ENCODE measurements around the gene GRIA4. TPM values are rescaled to one million over a fixed set of nuclear protein-coding genes. Genes with fewer than 3 reads are reported as not detected.

Gene GRIA4
- total RNA-seq, 2 experiments from 2014 or later, result not detected

- no peaks in the 10 kb centered on the region for H3K27me3 Mint-ChIP-seq
- ATAC-seq (no peak), DNase-seq (no peak)
- no peaks in the 10 kb centered on the region for H3K9me3 Mint-ChIP-seq (ENCODE audit: low read depth)
- H3K4me3 Mint-ChIP-seq, result no peak overlapping the region
- H3K36me3 Mint-ChIP-seq, result no peaks in the 10 kb centered on the region
- CTCF ChIA-PET, result no interaction called here
- H3K27ac Mint-ChIP-seq, result no peak overlapping the region
- H3K4me1 Mint-ChIP-seq, result no peaks in the 10 kb centered on the region
These were observed 103.2 kb downstream of the GRIA4 start for GRCh38 chr11:105713106-105713505.

- Mint-ChIP-seq H3K27me3 (no peaks in the 10 kb centered on the region), H3K36me3 (no peaks in the 10 kb centered on the region), H3K9me3 (ENCODE audit: low read depth) (no peaks in the 10 kb centered on the region), H3K4me1 (no peaks in the 10 kb centered on the region), H3K4me3 (no peak overlapping the region), H3K27ac (no peak overlapping the region)
- DNase-seq, result no peak
- CTCF ChIA-PET, result no interaction called here
- no peak for ATAC-seq
These were observed 103.8 kb downstream of the GRIA4 start for GRCh38 chr11:105713696-105714095.

- DNase-seq, result no peak
- ATAC-seq, result no peak
- CTCF ChIA-PET, result no interaction called here
These were observed 108.8 kb downstream of the GRIA4 start for GRCh38 chr11:105718641-105719040.

GRCh38 chr11:105719073-105719822 lies 109.4 kb downstream of the GRIA4 start:
- no peak for DNase-seq
- Mint-ChIP-seq H3K27me3 (no peaks in the 10 kb centered on the region), H3K4me1 (no peaks in the 10 kb centered on the region), H3K4me3 (no peak overlapping the region), H3K9me3 (ENCODE audit: low read depth) (peaks cover 3% of the 10 kb centered on the region), H3K36me3 (no peaks in the 10 kb centered on the region), H3K27ac (no peak overlapping the region)
- ATAC-seq, result no peak
- CTCF ChIA-PET, result no interaction called here

More at GRCh38 chr11:105718641-105719040, 108.8 kb downstream of the GRIA4 start:
- Mint-ChIP-seq H3K9me3 (ENCODE audit: low read depth) (peaks cover 3% of the 10 kb centered on the region), H3K4me1 (no peaks in the 10 kb centered on the region), H3K27me3 (no peaks in the 10 kb centered on the region), H3K36me3 (no peaks in the 10 kb centered on the region), H3K4me3 (no peak overlapping the region), H3K27ac (no peak overlapping the region)

- no peak overlapping the region for H3K27ac Mint-ChIP-seq
- CTCF ChIA-PET, result no interaction called here
- no peaks in the 10 kb centered on the region for H3K36me3 Mint-ChIP-seq
- H3K4me3 Mint-ChIP-seq, result no peak overlapping the region
- no peaks in the 10 kb centered on the region for H3K4me1 Mint-ChIP-seq
- peaks cover 3% of the 10 kb centered on the region for H3K9me3 Mint-ChIP-seq (ENCODE audit: low read depth)
- ATAC-seq (no peak), DNase-seq (no peak)
- no peaks in the 10 kb centered on the region for H3K27me3 Mint-ChIP-seq
These were observed 110.2 kb downstream of the GRIA4 start for GRCh38 chr11:105720096-105720495.

GRCh38 chr11:105723269-105723668 lies 113.4 kb downstream of the GRIA4 start:
- Mint-ChIP-seq H3K27me3 (no peaks in the 10 kb centered on the region), H3K36me3 (no peaks in the 10 kb centered on the region), H3K9me3 (ENCODE audit: low read depth) (peaks cover 3% of the 10 kb centered on the region), H3K27ac (no peak overlapping the region), H3K4me1 (no peaks in the 10 kb centered on the region), H3K4me3 (no peak overlapping the region)
- DNase-seq (no peak), ATAC-seq (no peak)
- CTCF ChIA-PET, result no interaction called here

- CTCF ChIA-PET, result no interaction called here
- no peaks in the 10 kb centered on the region for H3K36me3 Mint-ChIP-seq
- no peak overlapping the region for H3K4me3 Mint-ChIP-seq
- H3K27ac Mint-ChIP-seq, result no peak overlapping the region
- ATAC-seq, result no peak
- no peak for DNase-seq
- peaks cover 2% of the 10 kb centered on the region for H3K9me3 Mint-ChIP-seq (ENCODE audit: low read depth)
- no peaks in the 10 kb centered on the region for H3K4me1 Mint-ChIP-seq
- H3K27me3 Mint-ChIP-seq, result no peaks in the 10 kb centered on the region
These were observed 122.7 kb downstream of the GRIA4 start for GRCh38 chr11:105732611-105733010.

- Mint-ChIP-seq H3K4me3 (no peak overlapping the region), H3K4me1 (no peaks in the 10 kb centered on the region), H3K9me3 (ENCODE audit: low read depth) (peaks cover 2% of the 10 kb centered on the region), H3K27me3 (no peaks in the 10 kb centered on the region), H3K36me3 (no peaks in the 10 kb centered on the region), H3K27ac (no peak overlapping the region)
- DNase-seq (no peak), ATAC-seq (no peak)
- CTCF ChIA-PET, result no interaction called here
These were observed 124.6 kb downstream of the GRIA4 start for GRCh38 chr11:105734426-105734825.

DNA sequence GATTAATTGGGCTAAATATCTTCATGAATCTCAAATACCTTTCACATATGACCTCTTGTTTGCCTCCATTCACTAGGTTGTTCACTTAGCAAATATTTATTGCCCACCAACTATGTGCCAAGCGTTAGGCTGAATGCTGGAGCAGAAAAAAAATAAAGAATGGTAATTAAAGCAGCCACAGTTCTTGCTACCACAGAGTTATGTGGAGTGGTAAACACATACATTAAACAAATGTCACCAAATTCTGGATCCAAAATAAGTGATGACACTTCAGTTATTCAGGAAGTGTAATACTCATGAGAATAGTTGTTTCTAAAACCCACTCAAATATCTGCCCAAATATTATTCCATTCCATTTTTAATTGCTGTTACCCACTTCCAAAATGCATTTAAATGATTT lies 128.4 kb downstream of the GRIA4 start:
- Mint-ChIP-seq H3K9me3 (ENCODE audit: low read depth) (no peaks in the 10 kb centered on the region), H3K4me1 (no peaks in the 10 kb centered on the region), H3K36me3 (no peaks in the 10 kb centered on the region), H3K27ac (no peak overlapping the region), H3K27me3 (no peaks in the 10 kb centered on the region), H3K4me3 (no peak overlapping the region)
- DNase-seq, result no peak
- ATAC-seq, result no peak
- CTCF ChIA-PET, result no interaction called here

- Mint-ChIP-seq H3K27ac (no peak overlapping the region), H3K4me3 (no peak overlapping the region), H3K27me3 (no peaks in the 10 kb centered on the region), H3K36me3 (no peaks in the 10 kb centered on the region), H3K9me3 (ENCODE audit: low read depth) (no peaks in the 10 kb centered on the region), H3K4me1 (no peaks in the 10 kb centered on the region)
- ATAC-seq (no peak), DNase-seq (no peak)
- CTCF ChIA-PET, result interaction anchor here (1.4 kb wide), 1 partner anchor 127 kb away, joined by 3 read pairs; no protein-coding TSS in a partner anchor
These were observed 129.3 kb downstream of the GRIA4 start for GRCh38 chr11:105738986-105739795.

DNA sequence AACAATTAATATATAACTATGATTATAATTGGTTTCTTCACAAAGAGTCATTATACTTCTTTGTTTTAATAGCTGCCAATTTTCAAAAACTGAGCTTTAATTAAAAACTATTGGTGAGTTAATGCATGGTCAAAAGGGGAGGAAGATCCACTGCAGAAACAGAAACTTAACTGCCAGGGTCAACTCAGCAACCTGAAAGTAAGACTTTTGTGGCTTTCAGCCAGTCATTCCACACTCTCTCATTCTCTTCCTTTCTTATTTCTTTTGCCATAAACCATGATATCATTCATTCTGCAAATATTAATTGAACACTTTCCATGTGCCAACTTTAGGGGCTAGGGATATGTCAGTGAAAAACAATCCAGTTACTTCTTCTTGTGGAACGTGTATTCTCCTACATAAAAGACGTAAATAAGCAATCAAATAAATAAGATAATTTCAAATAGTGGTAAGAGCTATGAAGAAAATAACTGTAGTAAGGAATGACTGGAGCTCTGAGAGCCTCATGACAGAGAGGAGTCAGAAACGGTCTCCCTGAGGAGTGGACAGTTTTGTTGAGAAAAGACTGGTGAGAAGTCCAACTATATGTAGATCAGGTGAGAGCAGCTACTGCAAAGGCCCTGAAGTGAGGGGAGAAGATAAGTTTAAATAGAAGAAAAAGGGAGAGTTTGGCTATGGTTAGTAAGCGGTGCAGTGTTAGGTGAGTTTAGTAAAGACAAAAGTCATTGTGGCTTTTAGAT lies 130.5 kb downstream of the GRIA4 start:
- H3K9me3 Mint-ChIP-seq (ENCODE audit: low read depth), result no peaks in the 10 kb centered on the region
- DNase-seq, result no peak
- no peak overlapping the region for H3K27ac Mint-ChIP-seq
- no peaks in the 10 kb centered on the region for H3K27me3 Mint-ChIP-seq
- ATAC-seq, result no peak
- H3K36me3 Mint-ChIP-seq, result no peaks in the 10 kb centered on the region
- H3K4me1 Mint-ChIP-seq, result no peaks in the 10 kb centered on the region
- CTCF ChIA-PET, result interaction anchor here (1.4 kb wide), 1 partner anchor 128 kb away, joined by 3 read pairs; no protein-coding TSS in a partner anchor
- no peak overlapping the region for H3K4me3 Mint-ChIP-seq

GRCh38 chr11:105741488-105742020 lies 131.7 kb downstream of the GRIA4 start:
- H3K4me3 Mint-ChIP-seq, result no peak overlapping the region
- H3K4me1 Mint-ChIP-seq, result no peaks in the 10 kb centered on the region
- CTCF ChIA-PET, result no interaction called here
- DNase-seq (no peak), ATAC-seq (no peak)
- H3K9me3 Mint-ChIP-seq (ENCODE audit: low read depth), result no peaks in the 10 kb centered on the region
- H3K27me3 Mint-ChIP-seq, result no peaks in the 10 kb centered on the region
- no peaks in the 10 kb centered on the region for H3K36me3 Mint-ChIP-seq
- no peak overlapping the region for H3K27ac Mint-ChIP-seq

DNA sequence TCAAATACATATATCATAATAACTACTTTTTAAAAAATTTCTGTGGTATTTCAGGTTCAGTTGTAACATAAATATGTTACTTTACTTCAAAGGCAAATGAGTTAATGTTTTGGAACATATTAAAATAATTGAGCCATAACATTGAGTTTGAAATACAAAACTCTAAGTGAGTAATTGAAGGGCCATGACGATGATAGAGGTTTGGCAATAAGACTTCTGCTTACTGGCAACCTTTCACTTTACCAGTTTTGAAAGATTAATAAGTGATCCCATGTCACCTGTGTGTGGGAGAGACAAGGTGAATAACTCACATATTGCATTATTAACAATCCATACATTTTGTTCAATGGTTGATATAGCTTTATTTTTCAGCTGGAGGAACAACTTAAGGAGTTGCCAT lies 144.4 kb downstream of the GRIA4 start:
- H3K27ac Mint-ChIP-seq, result no peak overlapping the region
- CTCF ChIA-PET, result no interaction called here
- ATAC-seq (no peak), DNase-seq (no peak)
- no peaks in the 10 kb centered on the region for H3K27me3 Mint-ChIP-seq
- no peak overlapping the region for H3K4me3 Mint-ChIP-seq
- no peaks in the 10 kb centered on the region for H3K4me1 Mint-ChIP-seq
- no peaks in the 10 kb centered on the region for H3K36me3 Mint-ChIP-seq
- no peaks in the 10 kb centered on the region for H3K9me3 Mint-ChIP-seq (ENCODE audit: low read depth)

Data from activated CD8-positive, alpha-beta memory T cell treated with anti-CD3 and anti-CD28 coated beads, Interleukin-2, amount 10 ng/mL, durations not matched to agents 7 days and 5 days (primary cell).